GM19438 (cell line): ENCODE data around the gene LRRC56.
"Not testable (repeated sequence)": the region's sequence is repeated elsewhere in the genome, so short reads cannot be mapped to it uniquely, and the experiment has no call there.

Experiments used
- ATAC-seq: cut with Tn5 transposase; IDR thresholded peaks from one replicate; pipeline ENCODE4 v1.9.1; 2021; ENCODE audit warnings: low read depth; ENCODE audit not compliant: unreplicated experiment

Gene LRRC56

GRCh38 chr11:571802-572185 is 34.5 kb downstream of the LRRC56 start:
- no peak for ATAC-seq

GRCh38 chr11:573146-573759 is 35.9 kb downstream of the LRRC56 start:
- no peak for ATAC-seq

GRCh38 chr11:574031-574570 is 36.8 kb downstream of the LRRC56 start:
- ATAC-seq = not testable (repeated sequence)

- no peak for ATAC-seq
Observed at GRCh38 chr11:574632-575312, 37.4 kb downstream of the LRRC56 start.

- no peak for ATAC-seq
Observed at GRCh38 chr11:575313-575995, 38.1 kb downstream of the LRRC56 start.

GRCh38 chr11:575996-576768 is 38.9 kb downstream of the LRRC56 start, which contains the start of gene PHRF1:
PHRF1 (plus strand) TSS chr11:576470; CDS start chr11:581513, 5,043 bp downstream.
- peak; percentile 76 for ATAC-seq

- no peak for ATAC-seq
Observed at GRCh38 chr11:576811-577610, 39.7 kb downstream of the LRRC56 start.

- no peak for ATAC-seq
Observed at GRCh38 chr11:577611-577894, 40.2 kb downstream of the LRRC56 start.

- no peak for ATAC-seq
Observed at GRCh38 chr11:578276-579035, 41.1 kb downstream of the LRRC56 start.

- ATAC-seq = no peak
Observed at GRCh38 chr11:579830-580601, 42.7 kb downstream of the LRRC56 start.

- no peak for ATAC-seq
Observed at GRCh38 chr11:581342-581741, 44.0 kb downstream of the LRRC56 start.

GRCh38 chr11:581752-582151 is 44.4 kb downstream of the LRRC56 start:
- ATAC-seq = no peak

- ATAC-seq = no peak
Observed at GRCh38 chr11:584287-584686, 47.0 kb downstream of the LRRC56 start.

GRCh38 chr11:586376-587316 is 49.3 kb downstream of the LRRC56 start:
- no peak for ATAC-seq

GRCh38 chr11:587546-587945 is 50.2 kb downstream of the LRRC56 start:
- no peak for ATAC-seq

- ATAC-seq = no peak
Observed at GRCh38 chr11:587978-588380, 50.7 kb downstream of the LRRC56 start.

GRCh38 chr11:589798-590197 is 52.5 kb downstream of the LRRC56 start:
- ATAC-seq = no peak

GRCh38 chr11:590997-591396 is 53.7 kb downstream of the LRRC56 start:
- ATAC-seq = no peak
